Activated CD8-positive, alpha-beta T cell treated with anti-CD3 and anti-CD28 coated beads, Interleukin-2, amount 10 ng/mL, durations not matched to agents 7 days and 5 days (primary cell): ENCODE measurements around the gene PLEKHG5. TPM values are rescaled to one million over a fixed set of nuclear protein-coding genes. Genes with fewer than 3 reads are reported as not detected.
A peak's percentile ranks its signal among the peaks of the same experiment; 100 is the strongest.
"Not testable (repeated sequence)": the region's sequence is repeated elsewhere in the genome, so short reads cannot be mapped to it uniquely, and the experiment has no call there.

ENCODE experiments used
- ATAC-seq: fragments of 150-1000 bp; cut with Tn5 transposase; one replicate; pipeline ENCODE4 v1.10.0; 2021; ENCODE audit warnings: moderate library complexity
- CTCF ChIA-PET: fragments of 350-600 bp; sonication (Branson Sonifier 250); formaldehyde crosslinking; loops from one replicate; lab custom pipeline; 2021; ENCODE audit warnings: antibody characterized with exemption; lab: Charles Lee
- POLR2A ChIA-PET: fragments of 350-600 bp; sonication (Branson Sonifier 250); formaldehyde crosslinking; loops from one replicate; lab custom pipeline; 2021; ENCODE audit warnings: antibody characterized with exemption; lab: Charles Lee
- DNase-seq: peaks from one replicate; pipeline ENCODE4 v3.0.0-alpha.2; 2020
- H3K27ac Mint-ChIP-seq: one replicate; pipeline ENCODE4 v1.8.0; 2021; ENCODE audit warnings: mild to moderate bottlenecking, mixed read lengths
- H3K27me3 Mint-ChIP-seq: one replicate; pipeline ENCODE4 v1.8.0; 2021; ENCODE audit warnings: low read depth, mixed read lengths
- H3K36me3 Mint-ChIP-seq: one replicate; pipeline ENCODE4 v1.8.0; 2021; ENCODE audit warnings: low read depth, mixed read lengths
- H3K4me1 Mint-ChIP-seq: one replicate; pipeline ENCODE4 v1.8.0; 2021; ENCODE audit warnings: low read depth, mixed read lengths
- H3K4me3 Mint-ChIP-seq: one replicate; pipeline ENCODE4 v1.8.0; 2021; ENCODE audit warnings: mild to moderate bottlenecking, mixed read lengths
- H3K9me3 Mint-ChIP-seq: one replicate; pipeline ENCODE4 v1.8.0; 2022; ENCODE audit warnings: mixed read lengths; ENCODE audit not compliant: insufficient read depth
- total RNA-seq, 2 experiments: library from RNA; stranded (reverse); gene quantifications; one replicate each; pipeline ENCODE4 v1.2.3, GENCODE V29; 2021

Gene PLEKHG5
- total RNA-seq, 2 experiments from 2014 or later = 2.2 to 2.8 TPM

DNA sequence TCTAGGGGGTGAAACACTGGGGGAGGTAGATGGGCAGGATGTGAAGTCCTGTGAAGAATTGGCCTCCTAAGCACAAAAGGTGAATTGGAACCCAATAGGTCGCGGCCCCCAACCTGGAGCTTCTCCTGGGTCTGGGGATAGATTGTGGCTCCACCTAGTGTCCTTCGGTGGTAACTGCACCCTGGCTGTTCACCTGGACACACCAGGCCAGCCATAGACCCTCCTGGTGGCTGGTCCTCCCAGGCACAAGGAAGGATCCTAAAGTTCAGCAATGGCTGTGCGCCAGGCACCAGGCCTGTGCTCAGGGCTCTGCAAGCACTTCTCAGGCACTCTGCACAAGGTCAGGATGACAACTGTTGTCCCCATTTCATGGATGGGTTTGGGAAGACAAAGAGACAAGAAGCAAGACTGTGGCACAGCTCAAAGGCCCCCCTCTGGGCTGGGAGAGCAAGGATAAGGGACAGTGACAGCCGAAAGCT lies 53.4 kb downstream of the PLEKHG5 start:
- ChIA-PET CTCF (interaction anchor here (0.7 to 7.1 kb wide), 29 partner anchors 8 to 535 kb away, joined by 3 to 103 read pairs (median 6); partner anchors contain the start of genes HES2, ICMT, NOL9 and TAS1R1), POLR2A (interaction anchor here (1.4 to 1.5 kb wide), 2 partner anchors 22 to 52 kb away, joined by 3 read pairs; no protein-coding TSS in a partner anchor)
- no peak overlapping the region for H3K27ac Mint-ChIP-seq
- H3K4me3 Mint-ChIP-seq = no peak overlapping the region
- H3K36me3 Mint-ChIP-seq = no peaks in the 10 kb centered on the region
- H3K9me3 Mint-ChIP-seq = no peaks in the 10 kb centered on the region
- peaks cover 24% of the 10 kb centered on the region for H3K27me3 Mint-ChIP-seq
- DNase-seq (peak; percentile 80), ATAC-seq (peak; percentile 67)
- peaks cover 2% of the 10 kb centered on the region for H3K4me1 Mint-ChIP-seq

DNA sequence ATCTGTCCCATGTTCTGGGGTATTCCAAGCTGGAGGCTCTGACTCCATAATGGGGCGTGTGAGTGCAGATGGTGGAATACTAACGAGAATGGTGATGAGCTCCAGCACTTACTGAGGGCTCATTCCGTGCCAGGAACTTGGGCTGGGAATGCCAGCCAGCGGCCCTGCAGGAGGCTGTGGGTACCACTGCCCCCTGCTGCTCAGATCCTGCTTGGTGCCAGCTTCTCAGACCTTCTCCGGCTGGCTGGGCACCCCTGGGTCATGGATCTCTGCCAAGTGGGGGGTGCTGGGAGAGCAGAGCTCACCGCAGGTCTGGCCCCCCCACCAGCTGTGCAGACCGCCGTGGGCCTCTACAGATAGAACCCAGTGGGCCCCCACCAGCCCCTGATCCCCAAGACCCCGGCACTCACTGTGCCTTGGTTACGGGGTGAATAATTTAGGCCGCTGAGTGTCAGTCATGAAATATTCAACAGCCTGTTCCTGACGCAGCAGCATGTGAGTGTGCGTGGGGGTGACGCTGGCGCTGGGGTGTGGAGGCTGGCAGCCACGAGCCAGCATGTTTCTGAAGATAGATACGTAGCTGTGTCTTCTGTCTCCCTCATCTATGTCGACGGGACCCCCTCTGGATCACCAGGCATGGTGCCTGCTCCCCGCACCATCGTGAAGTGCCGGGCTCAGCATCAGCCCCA lies 54.3 kb downstream of the PLEKHG5 start:
- not testable (repeated sequence) for H3K9me3 Mint-ChIP-seq, H3K36me3 Mint-ChIP-seq, H3K4me3 Mint-ChIP-seq, H3K27ac Mint-ChIP-seq, DNase-seq, ATAC-seq, H3K4me1 Mint-ChIP-seq
- peaks cover 24% of the 10 kb centered on the region for H3K27me3 Mint-ChIP-seq
- ChIA-PET POLR2A (interaction anchor here (1.4 kb wide), 1 partner anchor 53 kb away, joined by 3 read pairs; no protein-coding TSS in a partner anchor), CTCF (interaction anchor here (0.9 to 7.1 kb wide), 22 partner anchors 8 to 202 kb away, joined by 3 to 103 read pairs (median 8); partner anchors contain the start of genes HES2, ICMT and TNFRSF25)

GRCh38 chr1:6436277-6436676 lies 55.2 kb downstream of the PLEKHG5 start:
- H3K9me3 Mint-ChIP-seq, H3K4me3 Mint-ChIP-seq, H3K27ac Mint-ChIP-seq, DNase-seq, POLR2A ChIA-PET, H3K4me1 Mint-ChIP-seq, ATAC-seq, H3K36me3 Mint-ChIP-seq: not testable (repeated sequence)
- CTCF ChIA-PET = interaction anchor here (1.7 to 4.3 kb wide), 3 partner anchors 7 to 87 kb away, joined by 3 to 30 read pairs (median 17); no protein-coding TSS in a partner anchor
- peaks cover 19% of the 10 kb centered on the region for H3K27me3 Mint-ChIP-seq

GRCh38 chr1:6435547-6435946 lies 55.9 kb downstream of the PLEKHG5 start:
- Mint-ChIP-seq H3K36me3 (no peaks in the 10 kb centered on the region), H3K27ac (no peak overlapping the region), H3K27me3 (peaks cover 17% of the 10 kb centered on the region), H3K9me3 (no peaks in the 10 kb centered on the region), H3K4me3 (no peak overlapping the region), H3K4me1 (no peaks in the 10 kb centered on the region)
- DNase-seq = no peak
- ChIA-PET POLR2A (no interaction called here), CTCF (interaction anchor here (4.0 to 4.3 kb wide), 2 partner anchors 13 to 87 kb away, joined by 22 to 30 read pairs; no protein-coding TSS in a partner anchor)
- no peak for ATAC-seq

DNA sequence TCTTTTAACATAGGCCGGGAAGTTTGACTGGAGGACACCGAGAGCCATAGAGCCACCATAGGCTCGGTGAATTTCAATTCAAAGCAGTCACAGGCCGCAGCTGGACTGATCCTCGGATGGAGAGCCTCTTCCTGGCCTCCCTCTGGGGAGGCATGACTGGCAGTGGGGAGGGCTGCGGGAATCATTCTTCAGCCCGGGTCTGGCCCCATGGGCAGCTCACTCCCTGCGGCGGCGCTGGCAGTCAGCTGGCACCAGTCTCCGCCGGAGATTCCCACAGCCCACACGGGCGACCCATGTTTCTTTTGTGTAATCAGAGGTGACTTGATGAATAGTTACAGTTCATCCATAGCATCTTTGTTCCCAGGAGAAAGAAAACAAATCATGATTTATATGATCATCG lies 56.3 kb downstream of the PLEKHG5 start:
- H3K36me3 Mint-ChIP-seq = no peaks in the 10 kb centered on the region
- ATAC-seq = no peak
- CTCF ChIA-PET = interaction anchor here (0.8 to 4.3 kb wide), 3 partner anchors 12 to 189 kb away, joined by 3 to 30 read pairs (median 22); no protein-coding TSS in a partner anchor
- H3K27me3 Mint-ChIP-seq = peaks cover 22% of the 10 kb centered on the region
- POLR2A ChIA-PET = no interaction called here
- no peak overlapping the region for H3K27ac Mint-ChIP-seq
- H3K4me3 Mint-ChIP-seq = no peak overlapping the region
- no peaks in the 10 kb centered on the region for H3K9me3 Mint-ChIP-seq
- H3K4me1 Mint-ChIP-seq = no peaks in the 10 kb centered on the region
- DNase-seq = no peak

DNA sequence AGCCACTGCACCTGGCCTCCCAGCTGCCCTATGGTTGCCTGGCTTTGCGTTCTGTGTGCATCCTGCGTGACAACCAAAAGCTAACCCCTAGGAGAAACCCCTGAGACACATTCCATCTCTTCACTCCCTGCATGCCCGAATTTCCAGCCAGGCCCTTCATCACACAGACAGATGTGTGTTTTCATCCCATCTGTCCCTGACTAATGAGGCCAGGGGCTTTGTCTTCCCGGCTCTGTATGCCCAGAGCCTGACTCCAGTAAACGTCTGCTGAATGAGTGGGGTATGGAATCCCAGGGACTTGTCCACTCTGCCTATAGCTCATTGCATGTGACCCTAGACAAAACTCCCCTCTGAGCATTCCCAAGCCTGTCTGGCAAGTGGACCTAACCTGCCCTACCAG lies 57.3 kb downstream of the PLEKHG5 start:
- Mint-ChIP-seq H3K27me3 (peaks cover 18% of the 10 kb centered on the region), H3K9me3 (no peaks in the 10 kb centered on the region), H3K36me3 (no peaks in the 10 kb centered on the region), H3K4me3 (no peak overlapping the region), H3K27ac (no peak overlapping the region), H3K4me1 (no peaks in the 10 kb centered on the region)
- ChIA-PET POLR2A (no interaction called here), CTCF (interaction anchor here (0.8 to 4.0 kb wide), 2 partner anchors 11 to 188 kb away, joined by 3 to 22 read pairs; no protein-coding TSS in a partner anchor)
- DNase-seq = no peak
- ATAC-seq = no peak

GRCh38 chr1:6431645-6432579 lies 59.6 kb downstream of the PLEKHG5 start:
- CTCF ChIA-PET = interaction anchor here (0.9 to 4.0 kb wide), 2 partner anchors 9 to 186 kb away, joined by 3 to 22 read pairs; no protein-coding TSS in a partner anchor
- H3K9me3 Mint-ChIP-seq, H3K4me1 Mint-ChIP-seq, H3K4me3 Mint-ChIP-seq, H3K27ac Mint-ChIP-seq, ATAC-seq, H3K36me3 Mint-ChIP-seq, POLR2A ChIA-PET, DNase-seq: not testable (repeated sequence)
- H3K27me3 Mint-ChIP-seq = peaks cover 13% of the 10 kb centered on the region

DNA sequence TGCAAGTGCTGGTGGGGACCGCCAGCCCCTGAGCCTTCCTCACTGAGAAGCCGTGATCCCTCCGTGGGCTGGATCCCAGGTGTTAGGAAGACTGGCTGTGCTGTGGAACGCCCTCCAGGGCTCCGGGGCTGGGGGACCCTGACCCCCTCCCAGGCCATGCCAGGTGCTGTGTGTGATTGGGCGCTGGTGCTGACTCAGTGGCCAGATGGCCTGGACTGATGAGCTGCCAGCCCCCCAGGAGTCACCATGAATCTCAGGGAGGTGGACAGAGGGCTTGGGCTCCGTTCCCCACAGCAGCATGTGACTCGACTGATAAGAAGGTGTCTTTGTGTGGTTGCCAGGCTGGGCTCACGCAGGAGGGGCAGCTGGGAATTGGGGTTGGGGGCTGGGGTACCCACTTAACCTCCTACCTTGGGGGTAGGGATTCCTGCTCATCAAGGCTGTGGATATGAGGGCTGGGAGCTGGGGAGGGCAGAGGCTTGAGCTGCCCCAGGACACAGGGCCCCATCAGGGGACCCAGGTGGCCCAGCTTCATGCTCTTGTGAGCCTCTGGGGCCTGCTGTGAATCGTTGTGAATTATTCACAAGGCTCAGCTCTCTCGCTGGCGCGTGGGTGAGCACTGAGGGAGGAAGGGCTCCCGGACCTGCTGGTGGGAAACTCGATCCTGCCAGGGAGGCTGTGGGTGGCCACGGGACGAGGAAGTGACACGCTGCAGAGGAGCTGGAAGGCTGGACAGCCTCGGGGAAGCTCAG lies 61.6 kb downstream of the PLEKHG5 start:
- H3K36me3 Mint-ChIP-seq, DNase-seq, ATAC-seq, H3K4me1 Mint-ChIP-seq, H3K27ac Mint-ChIP-seq, H3K4me3 Mint-ChIP-seq, H3K9me3 Mint-ChIP-seq, POLR2A ChIA-PET: not testable (repeated sequence)
- peaks cover 21% of the 10 kb centered on the region for H3K27me3 Mint-ChIP-seq
- CTCF ChIA-PET = interaction anchor here (1.6 kb wide), 1 partner anchor 11 kb away, joined by 5 read pairs; no protein-coding TSS in a partner anchor

DNA sequence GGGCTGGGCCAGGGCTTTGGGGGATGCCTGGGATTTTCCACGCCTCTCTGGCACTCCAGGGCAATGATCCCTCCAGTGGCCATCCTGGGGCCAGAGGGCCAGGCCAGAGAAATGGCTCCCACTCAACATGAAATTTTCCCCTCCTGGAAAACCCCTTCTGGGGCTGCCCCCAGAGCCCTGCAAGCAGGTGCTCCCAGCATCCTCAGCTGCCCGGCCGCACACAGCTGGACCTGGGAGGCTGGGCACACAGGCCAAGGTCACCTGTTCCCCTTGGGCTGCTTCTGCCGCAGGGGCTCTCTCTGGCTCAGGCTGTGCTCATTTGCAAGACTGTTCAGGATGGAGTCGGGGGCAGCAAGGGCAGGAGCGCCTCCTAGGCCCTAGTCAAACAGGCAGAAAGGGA lies 63.0 kb downstream of the PLEKHG5 start:
- H3K27ac Mint-ChIP-seq, DNase-seq, ATAC-seq, H3K9me3 Mint-ChIP-seq, H3K36me3 Mint-ChIP-seq, H3K4me1 Mint-ChIP-seq, H3K4me3 Mint-ChIP-seq, POLR2A ChIA-PET: not testable (repeated sequence)
- peaks cover 25% of the 10 kb centered on the region for H3K27me3 Mint-ChIP-seq
- CTCF ChIA-PET = interaction anchor here (0.9 kb wide), 1 partner anchor 9 kb away, joined by 3 read pairs; no protein-coding TSS in a partner anchor

DNA sequence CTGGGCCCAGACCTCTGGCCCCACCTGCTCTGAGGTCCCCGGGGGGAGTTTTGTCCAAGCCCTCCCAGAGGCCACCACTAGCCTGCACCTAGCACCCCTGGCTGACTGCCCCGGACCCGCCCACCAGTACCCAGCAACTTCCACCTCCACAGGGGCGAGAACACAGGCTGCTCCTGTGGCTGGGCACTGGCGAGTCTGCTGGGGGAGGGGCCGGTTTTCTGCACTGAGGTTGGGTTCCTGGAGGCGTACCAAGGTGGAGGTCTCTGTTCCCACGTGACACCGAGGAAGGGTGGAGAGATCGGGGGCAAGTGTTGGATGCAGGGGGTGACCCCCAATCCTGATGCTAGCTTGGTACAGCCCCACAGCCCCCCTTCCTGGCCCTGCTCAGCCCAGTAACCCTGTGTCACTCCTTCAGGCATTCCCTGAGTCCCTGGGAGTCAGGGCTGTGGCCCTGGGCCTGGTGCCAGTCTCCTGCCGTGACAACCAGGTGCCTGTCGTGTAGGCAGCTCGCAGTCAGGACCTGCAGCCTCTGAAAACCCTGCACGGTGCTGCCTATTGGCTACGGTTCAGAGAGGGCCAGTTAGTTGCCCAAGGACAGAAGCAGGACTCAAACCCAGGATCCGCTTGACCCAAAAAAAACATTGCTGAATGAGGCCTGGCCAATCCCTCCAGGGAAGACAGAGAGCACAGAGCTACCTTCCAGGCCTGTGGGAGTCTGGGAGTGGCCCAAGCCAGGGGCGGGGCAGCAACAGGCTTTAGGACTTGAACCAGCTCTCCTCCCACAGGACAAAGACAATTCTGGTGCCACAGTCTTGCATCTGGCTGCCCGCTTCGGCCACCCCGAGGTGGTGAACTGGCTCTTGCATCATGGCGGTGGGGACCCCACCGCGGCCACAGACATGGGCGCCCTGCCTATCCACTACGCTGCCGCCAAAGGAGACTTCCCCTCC lies 63.8 kb downstream of the PLEKHG5 start:
- Mint-ChIP-seq H3K4me3 (no peak overlapping the region), H3K27me3 (peaks cover 30% of the 10 kb centered on the region), H3K36me3 (no peaks in the 10 kb centered on the region), H3K9me3 (no peaks in the 10 kb centered on the region), H3K4me1 (peaks cover 7% of the 10 kb centered on the region), H3K27ac (no peak overlapping the region)
- ChIA-PET CTCF (interaction anchor here (1.6 kb wide), 1 partner anchor 181 kb away, joined by 4 read pairs; no protein-coding TSS in a partner anchor), POLR2A (no interaction called here)
- DNase-seq = no peak
- ATAC-seq = no peak
